ACHN (cell line): ENCODE data around the gene CNTN5.

ENCODE experiments used
- DNase-seq: peaks from one replicate; pipeline ENCODE4 v3.0.0-alpha.2; 2015
- in situ Hi-C: cut with HindIII; loops from 2 replicates; pipeline ENCODE4 v1.10.0; 2017; ENCODE audit warnings: low sequenced_read_pairs, low pct_ligation_motif_present, low pct_unique_long_range_greater_than_20kb

The CNTN5 gene

DNA sequence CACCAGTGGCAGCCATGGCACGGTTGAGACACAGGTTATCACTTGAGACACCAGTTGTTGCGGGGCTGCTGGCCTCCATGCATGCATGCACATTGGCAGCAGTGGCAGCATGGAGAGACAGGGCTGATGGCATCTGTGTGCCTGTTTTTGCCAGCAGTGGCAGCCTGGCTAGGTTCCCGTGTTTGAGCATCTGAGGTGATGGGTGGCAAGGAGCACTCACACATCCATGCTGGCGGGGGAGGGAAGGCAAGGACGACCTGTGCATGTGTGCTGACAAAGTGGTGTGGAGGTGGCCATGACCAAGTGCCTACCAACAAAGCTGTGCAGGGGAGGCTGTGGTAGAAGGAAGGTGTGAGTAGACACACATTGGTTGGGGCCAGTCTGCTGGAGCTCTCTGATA is 133.5 kb downstream of the CNTN5 start:
- in situ Hi-C loops: no loop called here

GRCh38 chr11:99160447-99160846 is 139.7 kb downstream of the CNTN5 start:
- in situ Hi-C loops: no loop called here

More for the DNA sequence above, 133.5 kb downstream of the CNTN5 start:
- DNase-seq: no peak

DNA sequence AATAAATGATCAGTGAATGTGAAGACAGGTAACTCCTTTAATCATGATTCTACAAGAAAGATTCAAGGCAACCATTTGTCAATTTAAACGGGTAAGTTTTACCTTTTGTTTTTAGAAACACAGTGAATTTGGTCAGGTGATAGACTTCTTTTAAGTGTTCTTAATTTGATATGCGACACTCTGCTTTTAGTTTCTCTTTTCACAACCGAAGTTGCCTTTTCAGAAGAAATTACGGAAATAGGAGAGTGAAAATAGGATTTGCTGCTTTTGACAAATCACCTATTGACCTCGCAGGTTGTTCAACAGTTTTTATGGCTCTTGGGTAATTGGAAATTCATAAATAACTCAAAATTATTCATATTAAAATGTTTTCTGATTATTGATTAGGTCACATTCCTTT is 142.1 kb downstream of the CNTN5 start:
- in situ Hi-C loops: no loop called here
- DNase-seq: no peak

More at GRCh38 chr11:99160447-99160846, 139.7 kb downstream of the CNTN5 start:
- no peak for DNase-seq

DNA sequence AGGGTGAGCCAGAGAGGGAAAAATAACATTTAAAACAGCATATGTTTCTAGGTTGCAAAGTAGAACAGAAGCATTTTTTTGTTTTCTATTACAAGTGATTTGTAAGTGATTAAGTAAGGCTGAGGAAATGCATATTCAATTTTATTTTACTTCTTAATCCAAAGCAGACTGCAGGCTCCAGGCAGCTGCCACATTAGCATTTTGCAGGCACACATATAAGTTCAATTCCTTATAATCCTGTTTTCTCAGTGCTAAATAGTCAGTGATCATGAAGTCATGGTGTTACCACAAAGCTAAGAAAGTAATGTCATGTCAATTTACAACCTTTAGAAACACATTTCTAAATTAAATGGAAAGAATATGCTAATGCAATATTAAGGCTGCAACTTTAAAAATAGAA is 149.8 kb downstream of the CNTN5 start:
- no peak for DNase-seq
- in situ Hi-C loops: no loop called here

- DNase-seq: no peak
- in situ Hi-C loops: no loop called here
Measured at GRCh38 chr11:99171330-99171729, 150.6 kb downstream of the CNTN5 start.

GRCh38 chr11:99176430-99176829 is 155.7 kb downstream of the CNTN5 start:
- in situ Hi-C loops: no loop called here
- no peak for DNase-seq

GRCh38 chr11:99177446-99177845 is 156.7 kb downstream of the CNTN5 start:
- in situ Hi-C loops: no loop called here
- no peak for DNase-seq

GRCh38 chr11:99184146-99184545 is 163.4 kb downstream of the CNTN5 start:
- in situ Hi-C loops: no loop called here

GRCh38 chr11:99188221-99188620 is 167.5 kb downstream of the CNTN5 start:
- in situ Hi-C loops: no loop called here
- DNase-seq: no peak

More at GRCh38 chr11:99184146-99184545, 163.4 kb downstream of the CNTN5 start:
- DNase-seq: no peak

GRCh38 chr11:99192716-99193115 is 172.0 kb downstream of the CNTN5 start:
- in situ Hi-C loops: no loop called here
- no peak for DNase-seq

- in situ Hi-C loops: no loop called here
- no peak for DNase-seq
Measured at GRCh38 chr11:99197477-99197876, 176.7 kb downstream of the CNTN5 start.

- in situ Hi-C loops: no loop called here
Measured at GRCh38 chr11:99198215-99198614, 177.5 kb downstream of the CNTN5 start.

GRCh38 chr11:99199341-99199740 is 178.6 kb downstream of the CNTN5 start:
- no peak for DNase-seq
- in situ Hi-C loops: no loop called here

More at GRCh38 chr11:99198215-99198614, 177.5 kb downstream of the CNTN5 start:
- no peak for DNase-seq

DNA sequence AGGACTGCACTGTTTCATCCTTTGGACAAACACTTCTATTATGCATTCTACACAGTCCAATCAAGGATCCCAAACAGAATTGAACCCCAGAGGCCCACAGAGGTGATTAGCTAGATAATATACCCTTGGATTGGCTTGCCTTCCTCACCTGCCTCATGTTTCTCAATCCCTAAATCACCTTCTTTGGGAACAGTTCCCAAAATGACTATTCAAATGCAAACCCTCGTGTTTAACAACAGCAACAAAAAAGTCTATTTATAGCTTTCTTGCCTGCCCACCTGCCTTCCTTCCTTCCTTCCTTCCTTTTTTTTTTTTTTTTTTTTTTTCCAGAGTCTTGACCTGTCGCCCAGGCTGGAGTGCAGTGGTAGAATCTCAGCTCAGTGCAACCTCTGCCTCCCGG is 180.0 kb downstream of the CNTN5 start:
- in situ Hi-C loops: no loop called here
- DNase-seq: no peak

DNA sequence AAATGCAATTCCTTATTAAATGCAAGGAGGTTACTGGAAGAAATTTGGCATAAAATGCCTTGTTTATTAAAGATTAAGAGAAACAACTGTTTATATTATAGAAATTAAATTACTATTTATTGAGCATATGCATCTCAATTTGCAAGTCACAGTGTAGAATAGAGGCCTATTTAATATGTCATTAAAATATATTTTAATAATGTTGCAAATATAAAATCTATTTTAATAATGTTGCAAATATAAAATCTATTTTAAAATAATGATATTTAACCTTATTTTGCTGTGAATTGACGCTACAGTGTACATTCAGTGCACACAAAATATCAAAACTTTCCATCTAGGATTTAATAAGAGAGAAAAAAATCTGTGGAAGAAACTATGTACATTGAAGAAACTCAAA is 188.1 kb downstream of the CNTN5 start:
- in situ Hi-C loops: no loop called here
- no peak for DNase-seq

GRCh38 chr11:99229544-99229943 is 208.8 kb downstream of the CNTN5 start:
- in situ Hi-C loops: no loop called here
- DNase-seq: no peak

DNA sequence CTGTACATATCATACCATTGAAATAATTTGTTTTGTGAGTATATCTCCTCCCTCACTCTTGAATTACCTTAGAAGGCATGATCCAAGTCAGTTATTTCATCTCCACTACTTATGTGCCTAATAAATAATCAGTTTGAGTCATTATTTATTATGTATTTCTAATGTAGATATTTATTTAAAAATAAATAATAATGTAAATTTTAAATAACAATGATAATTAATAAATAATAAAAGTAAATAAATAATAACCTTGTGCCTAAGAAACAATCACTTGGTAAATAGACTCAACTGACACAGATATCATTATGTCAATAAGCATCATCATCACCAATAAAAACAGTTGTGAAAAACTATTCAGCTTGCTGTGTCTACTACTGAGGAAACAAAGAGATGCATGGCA is 213.8 kb downstream of the CNTN5 start:
- DNase-seq: no peak
- in situ Hi-C loops: no loop called here

- in situ Hi-C loops: no loop called here
- no peak for DNase-seq
Measured at GRCh38 chr11:99238401-99238800, 217.7 kb downstream of the CNTN5 start.

DNA sequence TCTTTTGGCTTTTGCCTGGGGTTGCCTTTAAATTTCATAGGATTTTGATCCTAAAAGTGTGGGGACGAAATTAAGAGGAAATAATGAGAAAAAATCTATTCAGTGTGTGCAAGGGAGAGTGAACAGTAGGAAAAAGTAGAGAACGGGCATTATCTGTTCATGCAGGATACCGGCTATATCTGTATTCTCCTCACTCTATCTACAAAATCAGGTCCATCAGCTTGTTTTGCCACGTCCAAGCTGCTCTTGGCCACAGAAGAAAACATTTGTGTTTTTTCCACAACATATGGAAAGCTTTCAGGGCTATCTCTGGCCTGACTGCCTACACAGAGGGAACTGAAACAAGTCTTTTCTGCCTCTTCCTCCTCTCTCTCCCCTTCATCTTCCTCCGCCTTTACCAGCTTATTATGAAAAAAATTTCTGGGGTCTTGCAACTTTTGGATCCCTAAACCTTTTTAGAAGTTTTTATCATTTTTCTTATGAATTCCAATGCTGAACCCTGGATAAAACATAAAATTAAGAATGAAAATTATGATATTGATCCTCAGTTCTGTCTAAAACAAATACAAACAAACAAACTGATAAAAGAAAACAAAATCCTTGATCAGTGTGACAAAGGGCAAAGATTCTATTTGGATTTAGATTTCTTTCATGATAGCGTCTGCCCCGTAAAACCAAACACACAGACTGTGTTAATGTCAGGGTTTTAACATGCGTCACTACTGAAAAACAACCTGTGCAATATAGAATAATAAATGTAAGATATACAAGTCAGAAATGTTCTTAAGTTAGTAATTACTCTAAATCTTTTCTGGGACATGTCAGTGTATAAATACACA is 219.7 kb downstream of the CNTN5 start:
- no peak for DNase-seq

GRCh38 chr11:99241066-99241465 is 220.3 kb downstream of the CNTN5 start:
- in situ Hi-C loops: no loop called here
- no peak for DNase-seq

More for the DNA sequence above, 219.7 kb downstream of the CNTN5 start:
- in situ Hi-C loops: no loop called here
